Fibroblast of lung (primary cell): Measurements from ENCODE around the gene GABRG3.

ENCODE experiments used
- EZH2 ChIP-seq: IDR thresholded peaks from 2 replicates; pipeline ENCODE4 v1.5.1; 2012; ENCODE audit warnings: low read length, control low read depth, mild to moderate bottlenecking; ENCODE audit errors: missing control alignments
- TF ChIP-seq, protein P1 (sequence below), 2 donors: IDR thresholded peaks in 1 of 2; conservative IDR thresholded peaks in 1 of 2; 1 replicate in 1 of 2; 2 replicates in 1 of 2; pipeline ENCODE4 v1.5.1; 2011 to 2012; ENCODE audit warnings: low read length in 2 of 2, control low read depth in 1 of 2, inconsistent platforms in 1 of 2, low read depth in 1 of 2, mild to moderate bottlenecking in 1 of 2

GRCh38 chr15:27058939-27059338 lies 88.0 kb downstream of the GABRG3 start:
- TF ChIP-seq, protein P1, sequence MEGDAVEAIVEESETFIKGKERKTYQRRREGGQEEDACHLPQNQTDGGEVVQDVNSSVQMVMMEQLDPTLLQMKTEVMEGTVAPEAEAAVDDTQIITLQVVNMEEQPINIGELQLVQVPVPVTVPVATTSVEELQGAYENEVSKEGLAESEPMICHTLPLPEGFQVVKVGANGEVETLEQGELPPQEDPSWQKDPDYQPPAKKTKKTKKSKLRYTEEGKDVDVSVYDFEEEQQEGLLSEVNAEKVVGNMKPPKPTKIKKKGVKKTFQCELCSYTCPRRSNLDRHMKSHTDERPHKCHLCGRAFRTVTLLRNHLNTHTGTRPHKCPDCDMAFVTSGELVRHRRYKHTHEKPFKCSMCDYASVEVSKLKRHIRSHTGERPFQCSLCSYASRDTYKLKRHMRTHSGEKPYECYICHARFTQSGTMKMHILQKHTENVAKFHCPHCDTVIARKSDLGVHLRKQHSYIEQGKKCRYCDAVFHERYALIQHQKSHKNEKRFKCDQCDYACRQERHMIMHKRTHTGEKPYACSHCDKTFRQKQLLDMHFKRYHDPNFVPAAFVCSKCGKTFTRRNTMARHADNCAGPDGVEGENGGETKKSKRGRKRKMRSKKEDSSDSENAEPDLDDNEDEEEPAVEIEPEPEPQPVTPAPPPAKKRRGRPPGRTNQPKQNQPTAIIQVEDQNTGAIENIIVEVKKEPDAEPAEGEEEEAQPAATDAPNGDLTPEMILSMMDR (conservative IDR thresholded peaks at IDR 0.05 in 1 of 2, IDR thresholded peaks at IDR 0.05 in 1 of 2; ENCODE audit: low read depth in 1 of 2, low read length in 2 of 2), result no peak
- TF ChIP-seq EZH2, result no peak
